ENCODE data around the gene NUDT16.

NUDT16 gene

GRCh38 chr3:131435000-131435399 is 53.4 kb downstream of the NUDT16 start:
- TF ChIP-seq, protein P1, sequence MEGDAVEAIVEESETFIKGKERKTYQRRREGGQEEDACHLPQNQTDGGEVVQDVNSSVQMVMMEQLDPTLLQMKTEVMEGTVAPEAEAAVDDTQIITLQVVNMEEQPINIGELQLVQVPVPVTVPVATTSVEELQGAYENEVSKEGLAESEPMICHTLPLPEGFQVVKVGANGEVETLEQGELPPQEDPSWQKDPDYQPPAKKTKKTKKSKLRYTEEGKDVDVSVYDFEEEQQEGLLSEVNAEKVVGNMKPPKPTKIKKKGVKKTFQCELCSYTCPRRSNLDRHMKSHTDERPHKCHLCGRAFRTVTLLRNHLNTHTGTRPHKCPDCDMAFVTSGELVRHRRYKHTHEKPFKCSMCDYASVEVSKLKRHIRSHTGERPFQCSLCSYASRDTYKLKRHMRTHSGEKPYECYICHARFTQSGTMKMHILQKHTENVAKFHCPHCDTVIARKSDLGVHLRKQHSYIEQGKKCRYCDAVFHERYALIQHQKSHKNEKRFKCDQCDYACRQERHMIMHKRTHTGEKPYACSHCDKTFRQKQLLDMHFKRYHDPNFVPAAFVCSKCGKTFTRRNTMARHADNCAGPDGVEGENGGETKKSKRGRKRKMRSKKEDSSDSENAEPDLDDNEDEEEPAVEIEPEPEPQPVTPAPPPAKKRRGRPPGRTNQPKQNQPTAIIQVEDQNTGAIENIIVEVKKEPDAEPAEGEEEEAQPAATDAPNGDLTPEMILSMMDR (IDR thresholded peaks at IDR 0.05; ENCODE audit: insufficient read depth, low read depth, low read length, missing control alignments), result no peak
- H3K4me3 ChIP-seq (ENCODE audit: low read length), result no peak overlapping the region
- no peak for DNase-seq (ENCODE audit: low read depth)

All from epithelial cell of esophagus (primary cell).